ENCODE data around the gene BEGAIN. TPM values are rescaled to one million over a fixed set of nuclear protein-coding genes. Genes with fewer than 3 reads are reported as not detected.
A peak's percentile ranks its signal among the peaks of the same experiment; 100 is the strongest.

The BEGAIN gene
- total and polyA plus RNA-seq, 7 experiments from 2014 or later: 0.38 to 2.4 (median 1.5) TPM

GRCh38 chr14:100566119-100566518 is 21.1 kb downstream of the BEGAIN start:
- peaks cover 0 to 8% (median 0%) of the 10 kb centered on the region in 7 donors for H3K4me1 Mint-ChIP-seq
- ChIA-PET CTCF (no interaction called here), POLR2A (no interaction called here)

GRCh38 chr14:100565650-100566049 is 21.6 kb downstream of the BEGAIN start:
- Mint-ChIP-seq H3K9me3 (peaks cover 0 to 2% (median 0%) of the 10 kb centered on the region in 11 donors), H3K4me3 (peak overlapping the region in 3 of 10 donors; percentile 59 to 64 (median 64)), H3K27ac (no peak overlapping the region), H3K36me3 (no peaks in the 10 kb centered on the region), H3K4me1 (peaks cover 0 to 8% (median 0%) of the 10 kb centered on the region in 7 donors), H3K27me3 (peaks cover 5 to 50% (median 13%) of the 10 kb centered on the region in 5 donors)
- CTCF ChIA-PET: no interaction called here
- no peaks in the 10 kb centered on the region for H3K36me3 ChIP-seq (ENCODE audit: control insufficient read depth in 2 of 3, insufficient read depth in 3 of 3, low read length in 3 of 3)
- H3K4me3 ChIP-seq (ENCODE audit: low read length): no peak overlapping the region
- ATAC-seq (no peak), DNase-seq (no peak)
- intact Hi-C loops (cut with micrococcal nuclease): no loop called here
- no peak overlapping the region for H3K27ac ChIP-seq (ENCODE audit: low read depth, low read length)
- H3K9me3 ChIP-seq (ENCODE audit: control insufficient read depth in 2 of 3, low read length in 3 of 3): no peaks in the 10 kb centered on the region
- no peaks in the 10 kb centered on the region for H3K4me1 ChIP-seq (ENCODE audit: control insufficient read depth in 2 of 2, insufficient read depth in 2 of 2, low read length in 2 of 2)
- POLR2A ChIA-PET: no interaction called here
- peaks cover 0 to 6% of the 10 kb centered on the region in 2 donors for H3K27me3 ChIP-seq (ENCODE audit: control insufficient read depth in 2 of 2, insufficient read depth in 2 of 2, low read length in 2 of 2)

More at GRCh38 chr14:100566119-100566518, 21.1 kb downstream of the BEGAIN start:
- DNase-seq (no peak), ATAC-seq (no peak)
- peak overlapping the region in 2 of 9 donors; percentile 43 to 56 for H3K27ac Mint-ChIP-seq
- H3K27ac ChIP-seq (ENCODE audit: low read depth, low read length): no peak overlapping the region
- no peaks in the 10 kb centered on the region for H3K36me3 Mint-ChIP-seq
- H3K9me3 Mint-ChIP-seq: peaks cover 0 to 2% (median 0%) of the 10 kb centered on the region in 11 donors
- no peak overlapping the region for H3K4me3 ChIP-seq (ENCODE audit: low read length)
- no peaks in the 10 kb centered on the region for H3K36me3 ChIP-seq (ENCODE audit: control insufficient read depth in 2 of 3, insufficient read depth in 3 of 3, low read length in 3 of 3)
- H3K27me3 ChIP-seq (ENCODE audit: control insufficient read depth in 2 of 2, insufficient read depth in 2 of 2, low read length in 2 of 2): peaks cover 0 to 6% of the 10 kb centered on the region in 2 donors
- no peaks in the 10 kb centered on the region for H3K4me1 ChIP-seq (ENCODE audit: control insufficient read depth in 2 of 2, insufficient read depth in 2 of 2, low read length in 2 of 2)
- H3K4me3 Mint-ChIP-seq: peak overlapping the region in 5 of 10 donors; percentile 25 to 68 (median 64)
- peaks cover 5 to 54% (median 15%) of the 10 kb centered on the region in 5 donors for H3K27me3 Mint-ChIP-seq
- no peaks in the 10 kb centered on the region for H3K9me3 ChIP-seq (ENCODE audit: control insufficient read depth in 2 of 3, low read length in 3 of 3)
- intact Hi-C loops (cut with micrococcal nuclease): no loop called here

- peaks cover 0 to 2% (median 0%) of the 10 kb centered on the region in 11 donors for H3K9me3 Mint-ChIP-seq
- H3K36me3 ChIP-seq (ENCODE audit: control insufficient read depth in 2 of 3, insufficient read depth in 3 of 3, low read length in 3 of 3): no peaks in the 10 kb centered on the region
- H3K27me3 ChIP-seq (ENCODE audit: control insufficient read depth in 2 of 2, insufficient read depth in 2 of 2, low read length in 2 of 2): peaks cover 0 to 5% of the 10 kb centered on the region in 2 donors
- peaks cover 0 to 5% (median 0%) of the 10 kb centered on the region in 7 donors for H3K4me1 Mint-ChIP-seq
- H3K27me3 Mint-ChIP-seq: peaks cover 3 to 38% (median 5%) of the 10 kb centered on the region in 5 donors
- ATAC-seq (no peak), DNase-seq (no peak)
- no peak overlapping the region for H3K4me3 Mint-ChIP-seq
- intact Hi-C loops (cut with micrococcal nuclease): no loop called here
- H3K4me3 ChIP-seq (ENCODE audit: low read length): no peak overlapping the region
- H3K27ac Mint-ChIP-seq: peak overlapping the region in 1 of 9 donors; percentile 17
- CTCF ChIA-PET: no interaction called here
- no peaks in the 10 kb centered on the region for H3K9me3 ChIP-seq (ENCODE audit: control insufficient read depth in 2 of 3, low read length in 3 of 3)
- H3K27ac ChIP-seq (ENCODE audit: low read depth, low read length): no peak overlapping the region
- no peaks in the 10 kb centered on the region for H3K36me3 Mint-ChIP-seq
- POLR2A ChIA-PET: no interaction called here
- no peaks in the 10 kb centered on the region for H3K4me1 ChIP-seq (ENCODE audit: control insufficient read depth in 2 of 2, insufficient read depth in 2 of 2, low read length in 2 of 2)
Measured at GRCh38 chr14:100564512-100564911, 22.7 kb downstream of the BEGAIN start.

GRCh38 chr14:100562751-100563150 is 24.5 kb downstream of the BEGAIN start:
- Histone ChIP-seq H3K4me3 (ENCODE audit: low read length) (no peak overlapping the region), H3K27ac (ENCODE audit: low read depth, low read length) (no peak overlapping the region), H3K27me3 (ENCODE audit: control insufficient read depth in 2 of 2, insufficient read depth in 2 of 2, low read length in 2 of 2) (no peaks in the 10 kb centered on the region), H3K9me3 (ENCODE audit: control insufficient read depth in 2 of 3, low read length in 3 of 3) (no peaks in the 10 kb centered on the region), H3K4me1 (ENCODE audit: control insufficient read depth in 2 of 2, insufficient read depth in 2 of 2, low read length in 2 of 2) (no peaks in the 10 kb centered on the region), H3K36me3 (ENCODE audit: control insufficient read depth in 2 of 3, insufficient read depth in 3 of 3, low read length in 3 of 3) (no peaks in the 10 kb centered on the region)
- no peaks in the 10 kb centered on the region for H3K36me3 Mint-ChIP-seq
- POLR2A ChIA-PET: no interaction called here
- ATAC-seq (no peak), DNase-seq (no peak)
- H3K4me1 Mint-ChIP-seq: peaks cover 0 to 10% (median 5%) of the 10 kb centered on the region in 7 donors
- CTCF ChIA-PET: no interaction called here
- H3K27ac Mint-ChIP-seq: no peak overlapping the region
- intact Hi-C loops (cut with micrococcal nuclease): no loop called here
- H3K9me3 Mint-ChIP-seq: peaks cover 0 to 2% (median 0%) of the 10 kb centered on the region in 11 donors
- H3K27me3 Mint-ChIP-seq: peaks cover 0 to 34% (median 0%) of the 10 kb centered on the region in 5 donors
- no peak overlapping the region for H3K4me3 Mint-ChIP-seq

GRCh38 chr14:100561005-100561404 is 26.2 kb downstream of the BEGAIN start:
- Mint-ChIP-seq H3K4me3 (no peak overlapping the region), H3K36me3 (no peaks in the 10 kb centered on the region), H3K4me1 (peaks cover 0 to 9% (median 5%) of the 10 kb centered on the region in 7 donors), H3K27ac (no peak overlapping the region), H3K9me3 (no peaks in the 10 kb centered on the region), H3K27me3 (peaks cover 0 to 23% (median 0%) of the 10 kb centered on the region in 5 donors)
- no peak overlapping the region for H3K27ac ChIP-seq (ENCODE audit: low read depth, low read length)
- no peaks in the 10 kb centered on the region for H3K4me1 ChIP-seq (ENCODE audit: control insufficient read depth in 2 of 2, insufficient read depth in 2 of 2, low read length in 2 of 2)
- intact Hi-C loops (cut with micrococcal nuclease): no loop called here
- no peak overlapping the region for H3K4me3 ChIP-seq (ENCODE audit: low read length)
- DNase-seq (no peak), ATAC-seq (no peak)
- ChIA-PET POLR2A (no interaction called here), CTCF (no interaction called here)
- H3K9me3 ChIP-seq (ENCODE audit: control insufficient read depth in 2 of 3, low read length in 3 of 3): no peaks in the 10 kb centered on the region
- no peaks in the 10 kb centered on the region for H3K36me3 ChIP-seq (ENCODE audit: control insufficient read depth in 2 of 3, insufficient read depth in 3 of 3, low read length in 3 of 3)
- no peaks in the 10 kb centered on the region for H3K27me3 ChIP-seq (ENCODE audit: control insufficient read depth in 2 of 2, insufficient read depth in 2 of 2, low read length in 2 of 2)

- intact Hi-C loops (cut with micrococcal nuclease): no loop called here
- Mint-ChIP-seq H3K9me3 (no peaks in the 10 kb centered on the region), H3K27me3 (peaks cover 0 to 22% (median 0%) of the 10 kb centered on the region in 5 donors), H3K4me1 (peaks cover 0 to 9% (median 5%) of the 10 kb centered on the region in 7 donors), H3K36me3 (no peaks in the 10 kb centered on the region), H3K4me3 (no peak overlapping the region), H3K27ac (no peak overlapping the region)
- Histone ChIP-seq H3K9me3 (ENCODE audit: control insufficient read depth in 2 of 3, low read length in 3 of 3) (no peaks in the 10 kb centered on the region), H3K4me1 (ENCODE audit: control insufficient read depth in 2 of 2, insufficient read depth in 2 of 2, low read length in 2 of 2) (no peaks in the 10 kb centered on the region), H3K27me3 (ENCODE audit: control insufficient read depth in 2 of 2, insufficient read depth in 2 of 2, low read length in 2 of 2) (no peaks in the 10 kb centered on the region), H3K36me3 (ENCODE audit: control insufficient read depth in 2 of 3, insufficient read depth in 3 of 3, low read length in 3 of 3) (no peaks in the 10 kb centered on the region), H3K27ac (ENCODE audit: low read depth, low read length) (no peak overlapping the region), H3K4me3 (ENCODE audit: low read length) (no peak overlapping the region)
- DNase-seq (no peak), ATAC-seq (no peak)
- ChIA-PET POLR2A (no interaction called here), CTCF (no interaction called here)
Measured at GRCh38 chr14:100560471-100560870, 26.7 kb downstream of the BEGAIN start.

- intact Hi-C loops (cut with micrococcal nuclease): no loop called here
- peaks cover 0 to 17% (median 0%) of the 10 kb centered on the region in 5 donors for H3K27me3 Mint-ChIP-seq
Measured at GRCh38 chr14:100559455-100559854, 27.8 kb downstream of the BEGAIN start.

More at GRCh38 chr14:100559455-100559854, 27.8 kb downstream of the BEGAIN start:
- Histone ChIP-seq H3K4me1 (ENCODE audit: control insufficient read depth in 2 of 2, insufficient read depth in 2 of 2, low read length in 2 of 2) (no peaks in the 10 kb centered on the region), H3K4me3 (ENCODE audit: low read length) (no peak overlapping the region), H3K27ac (ENCODE audit: low read depth, low read length) (no peak overlapping the region), H3K9me3 (ENCODE audit: control insufficient read depth in 2 of 3, low read length in 3 of 3) (no peaks in the 10 kb centered on the region), H3K27me3 (ENCODE audit: control insufficient read depth in 2 of 2, insufficient read depth in 2 of 2, low read length in 2 of 2) (no peaks in the 10 kb centered on the region), H3K36me3 (ENCODE audit: control insufficient read depth in 2 of 3, insufficient read depth in 3 of 3, low read length in 3 of 3) (no peaks in the 10 kb centered on the region)
- H3K27ac Mint-ChIP-seq: no peak overlapping the region
- no peaks in the 10 kb centered on the region for H3K36me3 Mint-ChIP-seq
- ChIA-PET POLR2A (no interaction called here), CTCF (no interaction called here)
- ATAC-seq (no peak), DNase-seq (no peak)
- peaks cover 0 to 14% (median 5%) of the 10 kb centered on the region in 7 donors for H3K4me1 Mint-ChIP-seq
- H3K4me3 Mint-ChIP-seq: no peak overlapping the region
- H3K9me3 Mint-ChIP-seq: no peaks in the 10 kb centered on the region

All from naive thymus-derived CD4-positive, alpha-beta T cell (primary cell).